SK-N-SH (cell line): Measurements from ENCODE around the gene EML5. TPM values are rescaled to one million over a fixed set of nuclear protein-coding genes. Genes with fewer than 3 reads are reported as not detected.
A peak's percentile ranks its signal among the peaks of the same experiment; 100 is the strongest.

ENCODE experiments used
- CTCF ChIA-PET: fragments of 300-600, 350-600 bp; formaldehyde crosslinking; extraction: SDS; loops from one replicate; lab custom pipeline; 2021; lab: Yijun Ruan, JAX
- POLR2A ChIA-PET: fragments of 350-600 bp; sonication (Branson Sonifier 250); formaldehyde crosslinking; extraction: SDS; loops from one replicate; lab custom pipeline; 2020; ENCODE audit warnings: antibody characterized with exemption, inconsistent platforms; lab: Yijun Ruan, JAX
- DNase-seq: peaks from one replicate; pipeline ENCODE4 v3.0.0; 2012
- H2AFZ ChIP-seq: fragments of 200-600 bp; sonication (generic); 2 replicates; pipeline ENCODE4 v1.8.1; 2016; ENCODE audit warnings: antibody characterized with exemption, mild to moderate bottlenecking, low read depth
- H3F3A ChIP-seq: fragments of 200-600 bp; sonication (generic); replicated peaks from 2 replicates; pipeline ENCODE3; 2016; ENCODE audit warnings: antibody characterized with exemption, mild to moderate bottlenecking; ENCODE audit not compliant: insufficient read depth
- H3K27ac ChIP-seq, 2 experiments: fragments of 200-500 bp in 1 of 2; fragments of 200-600 bp in 1 of 2; sonication (Bioruptor generic) in 1 of 2; sonication (generic), shearing (Covaris generic) in 1 of 2; 2 replicates each; pipeline versions ENCODE4 v1.5.1 to v1.6.1; 2014 to 2016; ENCODE audit warnings: low read depth in 2 of 2, inconsistent platforms in 1 of 2, low read length in 1 of 2, mild to moderate bottlenecking in 1 of 2, mixed read lengths in 1 of 2
- H3K27me3 ChIP-seq: fragments of 200-600 bp; sonication (generic), shearing (Covaris generic); 2 replicates; pipeline ENCODE4 v1.6.1; 2016; ENCODE audit warnings: mixed run types; ENCODE audit not compliant: insufficient read depth
- H3K36me3 ChIP-seq, 2 experiments: fragments of 200-500 bp in 1 of 2; fragments of 200-600 bp in 1 of 2; sonication (Bioruptor generic) in 1 of 2; sonication (generic) in 1 of 2; replicated peaks in 1 of 2; 2 replicates each; pipeline versions ENCODE3 to v1.5.1; 2014 to 2016; ENCODE audit warnings: low read length in 1 of 2, mild to moderate bottlenecking in 1 of 2; ENCODE audit not compliant: insufficient read depth in 2 of 2, control insufficient read depth in 1 of 2
- H3K4me1 ChIP-seq, 2 experiments: fragments of 200-500 bp in 1 of 2; fragments of 200-600 bp in 1 of 2; sonication (Bioruptor generic) in 1 of 2; sonication (generic), shearing (Covaris generic) in 1 of 2; 2 replicates each; pipeline versions ENCODE4 v1.5.1 to v1.6.1; 2014 to 2016; ENCODE audit warnings: low read depth in 1 of 2, low read length in 1 of 2, mixed run types in 1 of 2; ENCODE audit not compliant: insufficient read depth in 2 of 2, control insufficient read depth in 1 of 2
- H3K4me2 ChIP-seq: fragments of 200-600 bp; sonication (generic), shearing (Covaris generic); 2 replicates; pipeline ENCODE4 v1.6.1; 2017; ENCODE audit warnings: mixed run types
- H3K4me3 ChIP-seq, 2 experiments: fragments of 200-500 bp in 1 of 2; fragments of 200-600 bp in 1 of 2; sonication (Bioruptor generic) in 1 of 2; sonication (generic), shearing (Covaris generic) in 1 of 2; 2 replicates each; pipeline versions ENCODE4 v1.5.1 to v1.8.1; 2014 to 2016; ENCODE audit warnings: low read depth in 2 of 2, inconsistent platforms in 1 of 2, low read length in 1 of 2, mild to moderate bottlenecking in 1 of 2, mixed read lengths in 1 of 2, moderate library complexity in 1 of 2
- H3K79me2 ChIP-seq: fragments of 200-600 bp; sonication (generic); 2 replicates; pipeline ENCODE4 v1.8.1; 2017; ENCODE audit warnings: mild to moderate bottlenecking; ENCODE audit not compliant: insufficient read depth
- H3K9ac ChIP-seq: fragments of 200-600 bp; sonication (generic); 2 replicates; pipeline ENCODE4 v1.6.1; 2017; ENCODE audit warnings: mixed run types
- H3K9me2 ChIP-seq: fragments of 200-600 bp; sonication (generic); 2 replicates; pipeline ENCODE4 v1.6.1; 2017; ENCODE audit warnings: mixed run types
- H3K9me3 ChIP-seq: fragments of 200-600 bp; sonication (generic); 2 replicates; pipeline ENCODE4 v1.6.1; 2017; ENCODE audit warnings: mixed run types, mild to moderate bottlenecking, moderate library complexity
- H4K20me1 ChIP-seq: fragments of 200-600 bp; sonication (generic); 2 replicates; pipeline ENCODE4 v1.6.1; 2017; ENCODE audit warnings: mild to moderate bottlenecking, mixed run types; ENCODE audit not compliant: insufficient read depth
- CHD2 ChIP-seq: fragments of 150-350 bp; IDR thresholded peaks from 2 replicates; pipeline ENCODE4 v1.6.1; 2018; ENCODE audit warnings: low read length; ENCODE audit not compliant: partially characterized antibody
- ELF1 ChIP-seq: IDR thresholded peaks from 2 replicates; pipeline ENCODE4 v1.4.0; 2012
- EP300 ChIP-seq, 2 experiments: IDR thresholded peaks; 2 replicates each; pipeline versions ENCODE4 v1.4.0 to v1.6.1; 2012; ENCODE audit warnings: borderline replicate concordance in 1 of 2, low read depth in 1 of 2, low read length in 1 of 2
- EZH2phosphoT487 ChIP-seq: fragments of 200-600 bp; sonication (generic); IDR thresholded peaks from 2 replicates; pipeline ENCODE4 v1.6.1; 2017; ENCODE audit warnings: low read depth, mixed run types, mild to moderate bottlenecking, antibody characterized with exemption, moderate library complexity, borderline replicate concordance
- FOSL2 ChIP-seq: IDR thresholded peaks from 2 replicates; pipeline ENCODE4 v1.4.0; 2012; ENCODE audit warnings: low read depth, mild to moderate bottlenecking, moderate library complexity, borderline replicate concordance
- FOXJ3 ChIP-seq: sonication (generic); formaldehyde crosslinking; IDR thresholded peaks from 2 replicates; pipeline ENCODE4 v1.5.1; 2020; ENCODE audit warnings: mild to moderate bottlenecking, missing genetic modification reagents
- RXRA ChIP-seq: IDR thresholded peaks from 2 replicates; pipeline ENCODE4 v1.4.0; 2012; ENCODE audit warnings: low read depth, mild to moderate bottlenecking, borderline replicate concordance
- SMC3 ChIP-seq: IDR thresholded peaks from 2 replicates; pipeline ENCODE4 v1.6.1; 2012; ENCODE audit warnings: low read depth, low read length, improper control_type of control experiment
- TAF1 ChIP-seq: IDR thresholded peaks from 2 replicates; pipeline ENCODE4 v1.6.1; 2012; ENCODE audit warnings: low read depth, mild to moderate bottlenecking, low read length, moderate library complexity, borderline replicate concordance
- TEAD4 ChIP-seq: IDR thresholded peaks from 2 replicates; pipeline ENCODE4 v1.4.0; 2012; ENCODE audit warnings: mild to moderate bottlenecking, borderline replicate concordance; ENCODE audit not compliant: insufficient read depth
- WGBS: methylation state at CpG from one replicate; pipeline ENCODE4 v1.1.6; 2017; ENCODE audit warnings: low lambda C conversion rate; 5-methylcytosine and 5-hydroxymethylcytosine counted together
- polyA plus RNA-seq, 3 experiments: library from polyadenylated mRNA; depleted of rRNA; stranded (reverse); fragments of >200 nt; gene quantifications; 2 replicates each; pipeline ENCODE4 v1.2.3, GENCODE V29; 2012
- TF ChIP-seq, protein P1 (sequence below): IDR thresholded peaks from 2 replicates; pipeline ENCODE4 v1.4.0; 2012; ENCODE audit warnings: low read depth, borderline replicate concordance
- TF ChIP-seq, protein P2 (sequence below): IDR thresholded peaks from 2 replicates; pipeline ENCODE4 v1.6.1; 2012; ENCODE audit warnings: mild to moderate bottlenecking, low read depth, low read length, moderate library complexity
- TF ChIP-seq, protein P3 (sequence below): fragments of 200-600 bp; sonication (generic); IDR thresholded peaks from 2 replicates; pipeline ENCODE4 v1.6.1; 2017; ENCODE audit warnings: antibody characterized with exemption, mild to moderate bottlenecking, moderate library complexity
- TF ChIP-seq, protein P4 (sequence below): IDR thresholded peaks from 2 replicates; pipeline ENCODE4; 2012
- TF ChIP-seq, protein P5 (sequence below): IDR thresholded peaks from 2 replicates; pipeline ENCODE4 v1.4.0; 2012; ENCODE audit warnings: low read depth
- TF ChIP-seq, protein P6 (sequence below): fragments of 150-350 bp; IDR thresholded peaks from 2 replicates; pipeline ENCODE4 v1.6.1; 2016; ENCODE audit warnings: mild to moderate bottlenecking, low read depth, low read length

Gene EML5
- polyA plus RNA-seq, 1 of the 3 experiments (the other 2 are of a cell fraction) = 0.23 TPM

DNA sequence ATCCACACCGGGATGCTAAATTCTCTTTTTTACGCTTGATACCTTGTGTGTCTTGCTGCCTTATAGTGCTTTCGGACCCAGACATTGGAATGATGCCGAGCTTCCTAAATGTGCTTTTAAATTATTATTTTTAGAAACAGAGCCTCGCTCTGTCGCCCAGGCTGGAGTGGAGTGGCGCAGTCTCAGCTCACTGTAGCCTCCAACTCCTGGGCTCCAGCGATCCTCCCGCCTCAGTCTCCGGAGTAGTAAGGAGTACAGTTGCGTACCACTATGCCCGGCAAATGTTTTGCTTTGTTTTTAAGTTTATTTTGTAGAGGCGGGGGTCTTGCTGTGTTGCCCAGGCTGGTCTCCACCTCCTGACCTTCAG, 489 bp upstream of the EML5 start:
- H3K4me2 ChIP-seq = peak overlapping the region; percentile 82
- H4K20me1 ChIP-seq = no peaks in the 10 kb centered on the region
- no peaks in the 10 kb centered on the region for H3K9me2 ChIP-seq
- H3K9ac ChIP-seq = no peak overlapping the region
- peaks cover 20% of the 10 kb centered on the region for H3K27me3 ChIP-seq
- no peak for DNase-seq
- peak overlapping the region in 1 of 2 experiments; percentile 94; a peak in 2 of 4 replicates for H3K27ac ChIP-seq
- H3K36me3 ChIP-seq = no peaks in the 10 kb centered on the region
- CTCF ChIA-PET = interaction anchor here (0.5 to 5.1 kb wide), 23 partner anchors 16 to 385 kb away, joined by 3 to 46 read pairs (median 4); partner anchors contain the start of gene TTC8
- peaks cover 0 to 2% of the 10 kb centered on the region in 2 experiments; a peak in 2 of 4 replicates for H3K4me1 ChIP-seq
- H3F3A ChIP-seq = no peaks in the 10 kb centered on the region
- H3K79me2 ChIP-seq = no peaks in the 10 kb centered on the region
- 63% methylated on average over 13 of the region's 13 CpGs for WGBS
- TF ChIP-seq EP300 (IDR thresholded peaks at IDR 0.05; ENCODE audit: borderline replicate concordance in 1 of 2, low read depth in 1 of 2, low read length in 1 of 2) (no peak), SMC3 (no peak), RXRA (no peak), CHD2 (no peak), TAF1 (no peak), FOXJ3 (no peak), EZH2phosphoT487 (no peak), ELF1 (no peak), FOSL2 (no peak), TEAD4 (no peak)
- TF ChIP-seq, protein P1, sequence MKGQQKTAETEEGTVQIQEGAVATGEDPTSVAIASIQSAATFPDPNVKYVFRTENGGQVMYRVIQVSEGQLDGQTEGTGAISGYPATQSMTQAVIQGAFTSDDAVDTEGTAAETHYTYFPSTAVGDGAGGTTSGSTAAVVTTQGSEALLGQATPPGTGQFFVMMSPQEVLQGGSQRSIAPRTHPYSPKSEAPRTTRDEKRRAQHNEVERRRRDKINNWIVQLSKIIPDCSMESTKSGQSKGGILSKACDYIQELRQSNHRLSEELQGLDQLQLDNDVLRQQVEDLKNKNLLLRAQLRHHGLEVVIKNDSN = no peak
- TF ChIP-seq, protein P2, sequence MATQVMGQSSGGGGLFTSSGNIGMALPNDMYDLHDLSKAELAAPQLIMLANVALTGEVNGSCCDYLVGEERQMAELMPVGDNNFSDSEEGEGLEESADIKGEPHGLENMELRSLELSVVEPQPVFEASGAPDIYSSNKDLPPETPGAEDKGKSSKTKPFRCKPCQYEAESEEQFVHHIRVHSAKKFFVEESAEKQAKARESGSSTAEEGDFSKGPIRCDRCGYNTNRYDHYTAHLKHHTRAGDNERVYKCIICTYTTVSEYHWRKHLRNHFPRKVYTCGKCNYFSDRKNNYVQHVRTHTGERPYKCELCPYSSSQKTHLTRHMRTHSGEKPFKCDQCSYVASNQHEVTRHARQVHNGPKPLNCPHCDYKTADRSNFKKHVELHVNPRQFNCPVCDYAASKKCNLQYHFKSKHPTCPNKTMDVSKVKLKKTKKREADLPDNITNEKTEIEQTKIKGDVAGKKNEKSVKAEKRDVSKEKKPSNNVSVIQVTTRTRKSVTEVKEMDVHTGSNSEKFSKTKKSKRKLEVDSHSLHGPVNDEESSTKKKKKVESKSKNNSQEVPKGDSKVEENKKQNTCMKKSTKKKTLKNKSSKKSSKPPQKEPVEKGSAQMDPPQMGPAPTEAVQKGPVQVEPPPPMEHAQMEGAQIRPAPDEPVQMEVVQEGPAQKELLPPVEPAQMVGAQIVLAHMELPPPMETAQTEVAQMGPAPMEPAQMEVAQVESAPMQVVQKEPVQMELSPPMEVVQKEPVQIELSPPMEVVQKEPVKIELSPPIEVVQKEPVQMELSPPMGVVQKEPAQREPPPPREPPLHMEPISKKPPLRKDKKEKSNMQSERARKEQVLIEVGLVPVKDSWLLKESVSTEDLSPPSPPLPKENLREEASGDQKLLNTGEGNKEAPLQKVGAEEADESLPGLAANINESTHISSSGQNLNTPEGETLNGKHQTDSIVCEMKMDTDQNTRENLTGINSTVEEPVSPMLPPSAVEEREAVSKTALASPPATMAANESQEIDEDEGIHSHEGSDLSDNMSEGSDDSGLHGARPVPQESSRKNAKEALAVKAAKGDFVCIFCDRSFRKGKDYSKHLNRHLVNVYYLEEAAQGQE = no peak
- TF ChIP-seq, protein P3, sequence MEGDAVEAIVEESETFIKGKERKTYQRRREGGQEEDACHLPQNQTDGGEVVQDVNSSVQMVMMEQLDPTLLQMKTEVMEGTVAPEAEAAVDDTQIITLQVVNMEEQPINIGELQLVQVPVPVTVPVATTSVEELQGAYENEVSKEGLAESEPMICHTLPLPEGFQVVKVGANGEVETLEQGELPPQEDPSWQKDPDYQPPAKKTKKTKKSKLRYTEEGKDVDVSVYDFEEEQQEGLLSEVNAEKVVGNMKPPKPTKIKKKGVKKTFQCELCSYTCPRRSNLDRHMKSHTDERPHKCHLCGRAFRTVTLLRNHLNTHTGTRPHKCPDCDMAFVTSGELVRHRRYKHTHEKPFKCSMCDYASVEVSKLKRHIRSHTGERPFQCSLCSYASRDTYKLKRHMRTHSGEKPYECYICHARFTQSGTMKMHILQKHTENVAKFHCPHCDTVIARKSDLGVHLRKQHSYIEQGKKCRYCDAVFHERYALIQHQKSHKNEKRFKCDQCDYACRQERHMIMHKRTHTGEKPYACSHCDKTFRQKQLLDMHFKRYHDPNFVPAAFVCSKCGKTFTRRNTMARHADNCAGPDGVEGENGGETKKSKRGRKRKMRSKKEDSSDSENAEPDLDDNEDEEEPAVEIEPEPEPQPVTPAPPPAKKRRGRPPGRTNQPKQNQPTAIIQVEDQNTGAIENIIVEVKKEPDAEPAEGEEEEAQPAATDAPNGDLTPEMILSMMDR = no peak
- TF ChIP-seq, protein P4, sequence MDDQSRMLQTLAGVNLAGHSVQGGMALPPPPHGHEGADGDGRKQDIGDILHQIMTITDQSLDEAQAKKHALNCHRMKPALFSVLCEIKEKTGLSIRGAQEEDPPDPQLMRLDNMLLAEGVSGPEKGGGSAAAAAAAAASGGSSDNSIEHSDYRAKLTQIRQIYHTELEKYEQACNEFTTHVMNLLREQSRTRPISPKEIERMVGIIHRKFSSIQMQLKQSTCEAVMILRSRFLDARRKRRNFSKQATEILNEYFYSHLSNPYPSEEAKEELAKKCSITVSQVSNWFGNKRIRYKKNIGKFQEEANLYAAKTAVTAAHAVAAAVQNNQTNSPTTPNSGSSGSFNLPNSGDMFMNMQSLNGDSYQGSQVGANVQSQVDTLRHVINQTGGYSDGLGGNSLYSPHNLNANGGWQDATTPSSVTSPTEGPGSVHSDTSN = no peak
- TF ChIP-seq, protein P5, sequence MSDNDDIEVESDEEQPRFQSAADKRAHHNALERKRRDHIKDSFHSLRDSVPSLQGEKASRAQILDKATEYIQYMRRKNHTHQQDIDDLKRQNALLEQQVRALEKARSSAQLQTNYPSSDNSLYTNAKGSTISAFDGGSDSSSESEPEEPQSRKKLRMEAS = no peak
- TF ChIP-seq, protein P6, sequence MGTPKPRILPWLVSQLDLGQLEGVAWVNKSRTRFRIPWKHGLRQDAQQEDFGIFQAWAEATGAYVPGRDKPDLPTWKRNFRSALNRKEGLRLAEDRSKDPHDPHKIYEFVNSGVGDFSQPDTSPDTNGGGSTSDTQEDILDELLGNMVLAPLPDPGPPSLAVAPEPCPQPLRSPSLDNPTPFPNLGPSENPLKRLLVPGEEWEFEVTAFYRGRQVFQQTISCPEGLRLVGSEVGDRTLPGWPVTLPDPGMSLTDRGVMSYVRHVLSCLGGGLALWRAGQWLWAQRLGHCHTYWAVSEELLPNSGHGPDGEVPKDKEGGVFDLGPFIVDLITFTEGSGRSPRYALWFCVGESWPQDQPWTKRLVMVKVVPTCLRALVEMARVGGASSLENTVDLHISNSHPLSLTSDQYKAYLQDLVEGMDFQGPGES = no peak
- H3K9me3 ChIP-seq = no peaks in the 10 kb centered on the region
- POLR2A ChIA-PET = interaction anchor here (0.6 to 8.0 kb wide), 11 partner anchors 23 to 615 kb away, joined by 3 to 92 read pairs (median 5); partner anchors contain the start of gene TTC8
- H3K4me3 ChIP-seq = peak overlapping the region; percentile 59 to 62
- peak overlapping the region; percentile 85 for H2AFZ ChIP-seq
